OCI-LY7 (cell line): Measurements from ENCODE around the gene VMAC. TPM values are rescaled to one million over a fixed set of nuclear protein-coding genes. Genes with fewer than 3 reads are reported as not detected.

Experiments
- BruUV-seq: library from RNA; stranded (reverse); fragments of 400-500 nt; replicated peaks from 2 replicates; lab custom pipeline; 2021; lab: Mats Ljungman, UMichigan
- CTCF ChIA-PET: fragments of 300-600 bp; sonication (Branson Sonifier 250); formaldehyde crosslinking; loops from one replicate; lab custom pipeline; 2022; ENCODE audit warnings: antibody characterized with exemption; ENCODE audit not compliant: unreplicated experiment; lab: Charles Lee
- POLR2A ChIA-PET: fragments of 300-600 bp; sonication (Branson Sonifier 250); formaldehyde crosslinking; loops from one replicate; lab custom pipeline; 2022; ENCODE audit warnings: antibody characterized with exemption; lab: Charles Lee
- DNase-seq: peaks from one replicate; pipeline ENCODE4 v3.0.0-alpha.2; 2015; ENCODE audit warnings: low spot score
- H2AFZ ChIP-seq: fragments of 200-600 bp; sonication (generic), shearing (Covaris generic); 2 replicates; pipeline ENCODE4 v1.6.1; 2014; ENCODE audit warnings: mild to moderate bottlenecking, antibody characterized with exemption, low read length, moderate library complexity
- H3K27ac ChIP-seq: fragments of 200-600 bp; sonication (generic); 2 replicates; pipeline ENCODE4 v1.5.1; 2014; ENCODE audit warnings: mixed run types, low read depth, mild to moderate bottlenecking, moderate library complexity, low read length, inconsistent platforms; ENCODE audit not compliant: poor library complexity, severe bottlenecking
- H3K36me3 ChIP-seq: fragments of 200-600 bp; sonication (generic); 2 replicates; pipeline ENCODE4 v1.6.1; 2014; ENCODE audit warnings: mild to moderate bottlenecking, antibody characterized with exemption, low read length, moderate library complexity, mixed read lengths; ENCODE audit not compliant: insufficient read depth
- H3K4me1 ChIP-seq: fragments of 200-600 bp; sonication (generic); 2 replicates; pipeline ENCODE4 v1.5.1; 2014; ENCODE audit warnings: mild to moderate bottlenecking, low read length; ENCODE audit not compliant: insufficient read depth, poor library complexity, severe bottlenecking
- H3K4me2 ChIP-seq: fragments of 200-600 bp; sonication (generic); 2 replicates; pipeline ENCODE4 v1.6.1; 2014; ENCODE audit warnings: mild to moderate bottlenecking, low read length
- H3K4me3 ChIP-seq: fragments of 200-600 bp; sonication (generic); 2 replicates; pipeline ENCODE4 v1.5.1; 2014; ENCODE audit warnings: mild to moderate bottlenecking, low read depth, low read length; ENCODE audit not compliant: poor library complexity, severe bottlenecking
- H3K79me2 ChIP-seq: fragments of 200-600 bp; sonication (generic); 2 replicates; pipeline ENCODE4 v1.6.1; 2016; ENCODE audit warnings: low read depth, mild to moderate bottlenecking, low read length, moderate library complexity, mixed read lengths; ENCODE audit not compliant: insufficient read depth
- H3K9me2 ChIP-seq: fragments of 200-600 bp; sonication (generic); 2 replicates; pipeline ENCODE4 v1.6.1; 2016; ENCODE audit warnings: mild to moderate bottlenecking, low read length, mixed read lengths; ENCODE audit not compliant: insufficient read depth
- H3K9me3 ChIP-seq: fragments of 200-600 bp; sonication (generic); 2 replicates; pipeline ENCODE4 v1.6.1; 2014; ENCODE audit warnings: mild to moderate bottlenecking, mixed run types, low read length, mixed read lengths
- H4K20me1 ChIP-seq: fragments of 200-600 bp; sonication (generic); 2 replicates; pipeline ENCODE4 v1.6.1; 2014; ENCODE audit warnings: mild to moderate bottlenecking, antibody characterized with exemption, low read length, moderate library complexity, mixed read lengths; ENCODE audit not compliant: insufficient read depth
- EZH2phosphoT487 ChIP-seq: fragments of 200-600 bp; sonication (generic); IDR thresholded peaks from 2 replicates; pipeline ENCODE4 v1.6.1; 2018; ENCODE audit warnings: low read depth, borderline replicate concordance, mild to moderate bottlenecking, mixed run types, antibody characterized with exemption, low read length, moderate library complexity, mixed read lengths
- intact Hi-C: fragments of 100-400 bp; cut with micrococcal nuclease; formaldehyde crosslinking; loops from one replicate; pipeline ENCODE4 v1.10.0; 2022; ENCODE audit not compliant: unreplicated experiment
- total RNA-seq, 2 experiments: library from RNA; depleted of rRNA in 1 of 2; stranded (reverse); fragments of >200 nt in 1 of 2; shearing (Covaris generic) in 1 of 2; gene quantifications; 2 replicates each; pipeline ENCODE4 v1.2.3, GENCODE V29; 2014 to 2022
- TF ChIP-seq, protein P1 (sequence below): fragments of 200-600 bp; sonication (generic); conservative IDR thresholded peaks from 2 replicates; pipeline ENCODE4 v1.5.1; 2014; ENCODE audit warnings: mild to moderate bottlenecking, antibody characterized with exemption, low read length, moderate library complexity, mixed read lengths

The VMAC gene
- total RNA-seq, 2 experiments from 2014 or later, result 6.0 to 6.8 TPM

GRCh38 chr19:5934069-5934401, 29.4 kb downstream of the VMAC start:
- no peak for DNase-seq
- intact Hi-C loops, result no loop called here
- Histone ChIP-seq H3K27ac (no peak overlapping the region), H3K4me1 (no peaks in the 10 kb centered on the region), H3K4me2 (no peak overlapping the region), H3K9me3 (no peaks in the 10 kb centered on the region), H2AFZ (no peak overlapping the region), H3K79me2 (no peaks in the 10 kb centered on the region), H3K36me3 (peaks cover 85% of the 10 kb centered on the region), H3K4me3 (no peak overlapping the region), H4K20me1 (no peaks in the 10 kb centered on the region), H3K9me2 (no peaks in the 10 kb centered on the region)
- ChIA-PET CTCF (no interaction called here), POLR2A (no interaction called here)
- BruUV-seq, result no TSS peak
- no peak for TF ChIP-seq EZH2phosphoT487
- TF ChIP-seq, protein P1, sequence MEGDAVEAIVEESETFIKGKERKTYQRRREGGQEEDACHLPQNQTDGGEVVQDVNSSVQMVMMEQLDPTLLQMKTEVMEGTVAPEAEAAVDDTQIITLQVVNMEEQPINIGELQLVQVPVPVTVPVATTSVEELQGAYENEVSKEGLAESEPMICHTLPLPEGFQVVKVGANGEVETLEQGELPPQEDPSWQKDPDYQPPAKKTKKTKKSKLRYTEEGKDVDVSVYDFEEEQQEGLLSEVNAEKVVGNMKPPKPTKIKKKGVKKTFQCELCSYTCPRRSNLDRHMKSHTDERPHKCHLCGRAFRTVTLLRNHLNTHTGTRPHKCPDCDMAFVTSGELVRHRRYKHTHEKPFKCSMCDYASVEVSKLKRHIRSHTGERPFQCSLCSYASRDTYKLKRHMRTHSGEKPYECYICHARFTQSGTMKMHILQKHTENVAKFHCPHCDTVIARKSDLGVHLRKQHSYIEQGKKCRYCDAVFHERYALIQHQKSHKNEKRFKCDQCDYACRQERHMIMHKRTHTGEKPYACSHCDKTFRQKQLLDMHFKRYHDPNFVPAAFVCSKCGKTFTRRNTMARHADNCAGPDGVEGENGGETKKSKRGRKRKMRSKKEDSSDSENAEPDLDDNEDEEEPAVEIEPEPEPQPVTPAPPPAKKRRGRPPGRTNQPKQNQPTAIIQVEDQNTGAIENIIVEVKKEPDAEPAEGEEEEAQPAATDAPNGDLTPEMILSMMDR, result no peak

GRCh38 chr19:5934774-5935472, 30.3 kb downstream of the VMAC start:
- DNase-seq, result no peak
- POLR2A ChIA-PET, result interaction anchor here (2.0 kb wide), 1 partner anchor 31 kb away, joined by 5 read pairs; the partner anchor contains the start of gene NDUFA11
- intact Hi-C loops, result no loop called here
- Histone ChIP-seq H2AFZ (no peak overlapping the region), H3K36me3 (peaks cover 85% of the 10 kb centered on the region), H3K9me3 (no peaks in the 10 kb centered on the region), H3K27ac (no peak overlapping the region), H3K4me2 (no peak overlapping the region), H3K4me3 (no peak overlapping the region), H3K4me1 (no peaks in the 10 kb centered on the region), H3K9me2 (no peaks in the 10 kb centered on the region), H3K79me2 (no peaks in the 10 kb centered on the region), H4K20me1 (no peaks in the 10 kb centered on the region)
- CTCF ChIA-PET, result no interaction called here
- no TSS peak for BruUV-seq
- TF ChIP-seq, protein P1, result no peak
- no peak for TF ChIP-seq EZH2phosphoT487
